GM19239 (cell line): ENCODE data around the gene ROR1.
"Not testable (repeated sequence)": the region's sequence is repeated elsewhere in the genome, so short reads cannot be mapped to it uniquely, and the experiment has no call there.

ENCODE experiments used
- DNase-seq: peaks from one replicate; pipeline ENCODE4 v3.0.0; 2011; ENCODE audit warnings: low spot score; ENCODE audit not compliant: insufficient read length
- FAIRE-seq: peaks from 2 replicates; lab custom pipeline; 2011; peaks lifted over from hg19 to GRCh38; lab: Jason Lieb, UNC

ROR1 gene

GRCh38 chr1:64224236-64224635 lies 450.4 kb downstream of the ROR1 start:
- not testable (repeated sequence) for DNase-seq, FAIRE-seq

GRCh38 chr1:64228167-64228957 lies 454.5 kb downstream of the ROR1 start:
- no peak for DNase-seq
- no peak for FAIRE-seq

GRCh38 chr1:64229307-64229706 lies 455.5 kb downstream of the ROR1 start:
- FAIRE-seq (no peak), DNase-seq (no peak)
